Right lobe of liver (tissue), 4 donors: Measurements from ENCODE around the gene ADAMTS7.
"Not testable (repeated sequence)": the region's sequence is repeated elsewhere in the genome, so short reads cannot be mapped to it uniquely, and the experiment has no call there.

ENCODE experiments used
- POLR2A ChIP-seq: fragments of 450-650 bp; IDR thresholded peaks from one replicate; pipeline ENCODE4 v1.6.1; 2017; ENCODE audit warnings: antibody characterized with exemption, mild to moderate bottlenecking
- TF ChIP-seq, protein P1 (sequence below), 4 donors: fragments of 200-600 bp in 3 of 4; fragments of 450-650 bp in 1 of 4; IDR thresholded peaks; one replicate each; pipeline versions ENCODE4 v1.5.1 to v1.8.0; 2016 to 2022; ENCODE audit warnings: antibody characterized with exemption in 4 of 4, mild to moderate bottlenecking in 2 of 4
- donor health status: DM: no; HTN: no; CAD: no.
- donor health status: DM: no; HTN: no; CAD: no.
- donor health status: DM: no; HTN: yes; CAD: no.

- TF ChIP-seq, protein P1, sequence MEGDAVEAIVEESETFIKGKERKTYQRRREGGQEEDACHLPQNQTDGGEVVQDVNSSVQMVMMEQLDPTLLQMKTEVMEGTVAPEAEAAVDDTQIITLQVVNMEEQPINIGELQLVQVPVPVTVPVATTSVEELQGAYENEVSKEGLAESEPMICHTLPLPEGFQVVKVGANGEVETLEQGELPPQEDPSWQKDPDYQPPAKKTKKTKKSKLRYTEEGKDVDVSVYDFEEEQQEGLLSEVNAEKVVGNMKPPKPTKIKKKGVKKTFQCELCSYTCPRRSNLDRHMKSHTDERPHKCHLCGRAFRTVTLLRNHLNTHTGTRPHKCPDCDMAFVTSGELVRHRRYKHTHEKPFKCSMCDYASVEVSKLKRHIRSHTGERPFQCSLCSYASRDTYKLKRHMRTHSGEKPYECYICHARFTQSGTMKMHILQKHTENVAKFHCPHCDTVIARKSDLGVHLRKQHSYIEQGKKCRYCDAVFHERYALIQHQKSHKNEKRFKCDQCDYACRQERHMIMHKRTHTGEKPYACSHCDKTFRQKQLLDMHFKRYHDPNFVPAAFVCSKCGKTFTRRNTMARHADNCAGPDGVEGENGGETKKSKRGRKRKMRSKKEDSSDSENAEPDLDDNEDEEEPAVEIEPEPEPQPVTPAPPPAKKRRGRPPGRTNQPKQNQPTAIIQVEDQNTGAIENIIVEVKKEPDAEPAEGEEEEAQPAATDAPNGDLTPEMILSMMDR (IDR thresholded peaks at IDR 0.05) = not testable (repeated sequence)
- TF ChIP-seq POLR2A = not testable (repeated sequence)
Measured at GRCh38 chr15:78771020-78771419, 40.2 kb downstream of the ADAMTS7 start.
